ENCODE data around the gene CDC34.
A peak's percentile ranks its signal among the peaks of the same experiment; 100 is the strongest.

Gene CDC34

GRCh38 chr19:589693-590395 is 58.3 kb downstream of the CDC34 start, which contains the start of gene HCN2:
HCN2 (plus strand) TSS chr19:589881; CDS start chr19:589946, 65 bp downstream.
- DNase-seq: no peak

GRCh38 chr19:590396-590745 is 58.8 kb downstream of the CDC34 start:
- DNase-seq: peak in 1 of 2 donors; percentile 40

- DNase-seq: no peak
Observed at GRCh38 chr19:590750-591098, 59.2 kb downstream of the CDC34 start.

- DNase-seq: no peak
Observed at GRCh38 chr19:591099-591958, 59.8 kb downstream of the CDC34 start.

Data from CD4-positive, alpha-beta T cell treated with Interferon alpha-2 for 1 hour (primary cell).